GM13977 (cell line): ENCODE results near the gene LSAMP.

Source experiments
- DNase-seq: peaks from one replicate; pipeline ENCODE4 v3.0.0; 2012; ENCODE audit warnings: low spot score
- CTCF ChIP-seq: IDR thresholded peaks from 2 replicates; pipeline ENCODE4 v1.5.1; 2012; ENCODE audit warnings: mild to moderate bottlenecking, control low read depth; ENCODE audit not compliant: insufficient read depth; ENCODE audit errors: extremely low read depth, missing control alignments
- in situ Hi-C: fragments of 300-500 bp; cut with MboI; formaldehyde crosslinking; loops from one replicate; pipeline ENCODE4 v1.12.0; 2022; ENCODE audit warnings: low sequenced_read_pairs, low pct_unique_long_range_greater_than_20kb, mixed read lengths, inconsistent platforms; ENCODE audit not compliant: unreplicated experiment

The LSAMP gene

GRCh38 chr3:116165641-116166040 is 279.6 kb downstream of the LSAMP start:
- in situ Hi-C loops, result no loop called here
- no peak for DNase-seq
- TF ChIP-seq CTCF, result no peak

- TF ChIP-seq CTCF, result no peak
- no peak for DNase-seq
- in situ Hi-C loops, result no loop called here
Measured at GRCh38 chr3:116165135-116165534, 280.2 kb downstream of the LSAMP start.

- no peak for TF ChIP-seq CTCF
- in situ Hi-C loops, result no loop called here
- DNase-seq, result no peak
Measured at GRCh38 chr3:116164039-116164438, 281.2 kb downstream of the LSAMP start.

GRCh38 chr3:116161575-116162525 is 283.4 kb downstream of the LSAMP start:
- no peak for TF ChIP-seq CTCF
- no peak for DNase-seq
- in situ Hi-C loops, result no loop called here

- no peak for DNase-seq
- no peak for TF ChIP-seq CTCF
- in situ Hi-C loops, result no loop called here
Measured at GRCh38 chr3:116160594-116160993, 284.7 kb downstream of the LSAMP start.

- in situ Hi-C loops, result no loop called here
- TF ChIP-seq CTCF, result no peak
- no peak for DNase-seq
Measured at GRCh38 chr3:116155841-116156240, 289.4 kb downstream of the LSAMP start.
